Transverse colon (tissue), 4 donors: ENCODE measurements around the gene CRAT. TPM values are rescaled to one million over a fixed set of nuclear protein-coding genes. Genes with fewer than 3 reads are reported as not detected.

Experiments used
- DNase-seq: peaks from one replicate; pipeline ENCODE4 v3.0.0-alpha.2; 2019
- H3K27ac ChIP-seq, 4 donors: fragments of 200-600 bp; sonication (generic); 2 replicates each; pipeline ENCODE4 v1.5.1; 2016 to 2018; ENCODE audit warnings: inconsistent platforms in 4 of 4
- H3K27me3 ChIP-seq: fragments of 200-600 bp; sonication (generic); 2 replicates; pipeline ENCODE4 v1.5.1; 2017; ENCODE audit warnings: inconsistent platforms
- H3K36me3 ChIP-seq, 4 donors: fragments of 200-600 bp; sonication (generic); 2 replicates each; pipeline ENCODE4 v1.5.1; 2017 to 2019; ENCODE audit warnings: inconsistent platforms in 4 of 4
- H3K4me1 ChIP-seq, 4 donors: fragments of 200-600 bp; sonication (generic); 2 replicates each; pipeline ENCODE4 v1.5.1; 2017 to 2020; ENCODE audit warnings: inconsistent platforms in 4 of 4
- H3K4me3 ChIP-seq, 4 donors: fragments of 200-600 bp; sonication (generic); 1 replicate in 1 of 4; 2 replicates in 3 of 4; pipeline versions ENCODE4 v1.5.1 to v1.6.1; 2017 to 2019; ENCODE audit warnings: inconsistent platforms in 4 of 4
- H3K9me3 ChIP-seq, 2 donors: fragments of 200-600 bp; sonication (generic); 2 replicates each; pipeline ENCODE4 v1.5.1; 2017 to 2019; ENCODE audit warnings: inconsistent platforms in 2 of 2
- EP300 ChIP-seq: sonication (generic); formaldehyde crosslinking; IDR thresholded peaks from one replicate; pipeline ENCODE4 v1.6.1; 2017; ENCODE audit warnings: antibody characterized with exemption, low read depth
- POLR2A ChIP-seq: fragments of 450-650 bp; IDR thresholded peaks from one replicate; pipeline ENCODE4 v1.6.1; 2016; ENCODE audit warnings: antibody characterized with exemption, mild to moderate bottlenecking, moderate library complexity
- POLR2AphosphoS5 ChIP-seq, 3 donors: sonication (generic); formaldehyde crosslinking; IDR thresholded peaks; one replicate each; pipeline ENCODE4 v1.6.1; 2016; ENCODE audit warnings: antibody characterized with exemption in 3 of 3
- WGBS, 2 donors: methylation state at CpG; one replicate each; pipeline ENCODE4 v1.1.5; 2018; ENCODE audit warnings: low coverage in 1 of 2; 5-methylcytosine and 5-hydroxymethylcytosine counted together
- in situ Hi-C, 4 donors: fragments of 200-750 bp; cut with MboI; loops; one replicate each; pipeline versions ENCODE4 v1.15.0 to v1.15.1; 2017; ENCODE audit warnings: low sequenced_read_pairs in 3 of 4, low pct_ligation_motif_present in 1 of 4, low pct_unique_long_range_greater_than_20kb in 1 of 4
- intact Hi-C: fragments of 100-400 bp; cut with DNase I; formaldehyde crosslinking; loops from one replicate; pipeline ENCODE4 v1.15.1; 2023; ENCODE audit warnings: low total_unique reads
- total RNA-seq, 4 donors: library from RNA; depleted of rRNA; stranded (reverse); fragments of >200 nt; gene quantifications; one replicate each; pipeline ENCODE4 v1.1.0, GENCODE V29; 2016
- TF ChIP-seq, protein P1 (sequence below), 5 experiments: fragments of 200-600 bp in 3 of 5; fragments of 450-650 bp in 2 of 5; sonication (generic) in 3 of 5; IDR thresholded peaks; 1 replicate in 2 of 5; 2 replicates in 3 of 5; pipeline ENCODE4 v1.5.1; 2016 to 2017; ENCODE audit warnings: antibody characterized with exemption in 5 of 5, inconsistent platforms in 3 of 5, mild to moderate bottlenecking in 2 of 5, moderate library complexity in 1 of 5

The CRAT gene
- 100 to 1,000 TPM; 124 to 161 (median 136) TPM for total RNA-seq

DNA sequence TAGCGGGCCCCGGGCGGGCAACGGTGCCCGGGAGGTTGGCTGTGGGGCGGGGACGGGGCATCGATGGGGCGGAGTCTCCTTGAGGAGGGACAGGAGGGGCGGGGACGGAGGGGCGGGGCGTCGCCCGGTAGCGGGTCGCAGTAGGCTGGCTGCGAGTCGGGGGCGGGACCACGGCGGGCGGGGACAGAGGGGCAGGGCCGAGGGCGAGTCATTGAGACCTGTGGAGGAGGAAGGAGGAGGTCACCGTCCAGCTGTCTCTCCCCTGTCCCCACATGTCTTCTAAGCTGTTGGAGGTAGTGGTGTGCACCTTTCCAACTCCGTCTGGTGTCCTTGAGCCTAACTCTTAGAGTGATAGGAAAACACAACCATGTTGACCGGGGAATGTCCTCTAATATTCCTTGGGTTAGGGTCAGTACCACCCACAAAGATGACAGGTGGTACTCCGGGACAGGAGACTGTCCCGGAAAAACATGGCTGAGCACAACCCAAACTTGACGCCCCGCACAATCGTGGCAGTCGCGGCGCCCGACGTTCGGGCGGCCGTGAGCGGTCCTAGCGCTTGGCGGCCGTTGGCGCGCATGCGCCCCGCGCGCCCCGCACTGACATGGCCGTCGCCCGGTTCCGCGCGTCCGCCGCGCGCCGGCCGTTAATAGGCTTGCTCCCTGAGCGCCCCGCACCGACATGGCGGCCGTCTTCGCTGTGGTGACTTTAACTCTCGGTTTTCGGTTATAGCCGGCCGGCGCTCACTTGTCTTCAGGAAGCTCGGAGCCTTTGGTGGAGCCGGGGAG is at the start of gene CRAT, which contains the start of gene PTPA:
TSS of gene CRAT (minus strand) at position 54 of the 788 bp plus-strand sequence. CDS start 284 bp downstream, outside the sequence.
TSS of gene PTPA (plus strand) at position 676 of the 788 bp plus-strand sequence. CDS start 186 bp downstream, outside the sequence.
- no peaks in the 10 kb centered on the region for H3K27me3 ChIP-seq
- H3K36me3 ChIP-seq, result peaks cover 0 to 6% (median 0%) of the 10 kb centered on the region in 4 donors
- in situ Hi-C loops, result no loop called here
- peak within 1 kb of the TSS; percentile 86 to 96 (median 88) for H3K4me3 ChIP-seq
- peaks cover 18 to 57% (median 41%) of the 10 kb centered on the region in 4 donors for H3K4me1 ChIP-seq
- H3K27ac ChIP-seq, result peak within 1 kb of the TSS; percentile 96 to 99 (median 96)
- TF ChIP-seq POLR2AphosphoS5 (IDR thresholded peaks at IDR 0.05) (peak; percentile 98 to 99 (median 98)), POLR2A (peak; percentile 97), EP300 (no peak)
- intact Hi-C loops, result no loop called here
- no peaks in the 10 kb centered on the region for H3K9me3 ChIP-seq
- 3% methylated on average over 50 of the region's 77 CpGs; no CpG with 5 or more reads in 1 of the 2 donors for WGBS, 2 donors
- peak; percentile 99 for DNase-seq

DNA sequence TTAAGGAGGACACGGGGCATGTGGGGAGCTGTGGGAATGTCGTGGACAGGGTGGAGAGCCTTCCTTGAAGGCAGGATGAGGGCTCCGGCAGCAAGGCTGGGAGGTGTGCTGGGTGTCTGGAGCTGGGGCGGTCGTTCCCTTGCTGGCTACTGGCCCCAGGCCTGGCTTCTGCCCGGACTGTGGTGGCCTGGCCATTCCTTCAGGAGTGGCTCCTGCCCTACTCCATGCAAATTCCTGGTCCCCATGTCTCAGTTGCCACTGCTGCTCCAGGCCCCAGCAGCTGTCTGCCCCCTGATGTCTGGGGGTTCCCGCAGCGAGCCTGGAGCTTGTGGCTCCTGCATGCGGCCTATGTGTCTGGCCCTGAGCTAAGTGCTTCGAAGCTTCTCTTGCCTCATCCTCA is 45.6 kb upstream of the CRAT start:
- H3K4me3 ChIP-seq, result no peak overlapping the region
- no peaks in the 10 kb centered on the region for H3K4me1 ChIP-seq
- in situ Hi-C loops, result no loop called here
- TF ChIP-seq EP300 (no peak), POLR2A (no peak), POLR2AphosphoS5 (IDR thresholded peaks at IDR 0.05) (no peak)
- TF ChIP-seq, protein P1, sequence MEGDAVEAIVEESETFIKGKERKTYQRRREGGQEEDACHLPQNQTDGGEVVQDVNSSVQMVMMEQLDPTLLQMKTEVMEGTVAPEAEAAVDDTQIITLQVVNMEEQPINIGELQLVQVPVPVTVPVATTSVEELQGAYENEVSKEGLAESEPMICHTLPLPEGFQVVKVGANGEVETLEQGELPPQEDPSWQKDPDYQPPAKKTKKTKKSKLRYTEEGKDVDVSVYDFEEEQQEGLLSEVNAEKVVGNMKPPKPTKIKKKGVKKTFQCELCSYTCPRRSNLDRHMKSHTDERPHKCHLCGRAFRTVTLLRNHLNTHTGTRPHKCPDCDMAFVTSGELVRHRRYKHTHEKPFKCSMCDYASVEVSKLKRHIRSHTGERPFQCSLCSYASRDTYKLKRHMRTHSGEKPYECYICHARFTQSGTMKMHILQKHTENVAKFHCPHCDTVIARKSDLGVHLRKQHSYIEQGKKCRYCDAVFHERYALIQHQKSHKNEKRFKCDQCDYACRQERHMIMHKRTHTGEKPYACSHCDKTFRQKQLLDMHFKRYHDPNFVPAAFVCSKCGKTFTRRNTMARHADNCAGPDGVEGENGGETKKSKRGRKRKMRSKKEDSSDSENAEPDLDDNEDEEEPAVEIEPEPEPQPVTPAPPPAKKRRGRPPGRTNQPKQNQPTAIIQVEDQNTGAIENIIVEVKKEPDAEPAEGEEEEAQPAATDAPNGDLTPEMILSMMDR (IDR thresholded peaks at IDR 0.05), result no peak
- H3K27me3 ChIP-seq, result no peaks in the 10 kb centered on the region
- H3K36me3 ChIP-seq, result no peaks in the 10 kb centered on the region
- intact Hi-C loops, result no loop called here
- 97% methylated on average over 10 of the region's 10 CpGs; no CpG with 5 or more reads in 1 of the 2 donors for WGBS, 2 donors
- DNase-seq, result no peak
- no peak overlapping the region for H3K27ac ChIP-seq
- H3K9me3 ChIP-seq, result no peaks in the 10 kb centered on the region

DNA sequence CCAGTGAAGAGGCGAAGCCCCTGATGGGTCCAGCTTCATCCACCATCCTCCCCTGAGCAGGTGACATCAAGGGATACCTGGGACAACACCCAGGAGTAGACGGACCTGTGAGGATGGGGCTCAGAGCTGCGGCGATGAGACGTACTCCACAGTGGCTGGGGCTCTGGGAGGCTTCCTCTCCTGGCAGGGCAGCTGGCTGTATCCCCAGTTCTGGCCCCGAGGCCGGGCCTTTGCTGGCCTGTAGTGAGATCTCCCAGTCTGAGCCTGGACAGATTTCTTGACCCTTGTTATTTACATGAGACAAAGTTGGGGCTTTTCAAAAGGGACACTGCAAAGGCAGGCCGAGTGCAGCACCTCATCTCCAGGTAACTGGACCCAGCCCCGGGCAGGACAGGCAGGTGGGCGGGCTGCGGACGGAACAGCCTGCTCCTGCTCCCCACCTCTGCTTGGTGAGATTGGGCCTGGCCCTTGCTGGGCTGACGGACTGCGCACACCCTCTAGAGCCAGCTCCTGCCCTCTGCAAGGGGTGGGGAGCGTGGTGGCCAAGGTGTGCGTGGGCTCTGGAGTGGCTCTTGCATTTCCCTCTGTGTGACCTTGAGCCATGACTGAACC is 44.4 kb upstream of the CRAT start:
- in situ Hi-C loops, result no loop called here
- Histone ChIP-seq H3K9me3 (no peaks in the 10 kb centered on the region), H3K27me3 (no peaks in the 10 kb centered on the region), H3K36me3 (no peaks in the 10 kb centered on the region), H3K4me1 (no peaks in the 10 kb centered on the region), H3K27ac (no peak overlapping the region), H3K4me3 (no peak overlapping the region)
- WGBS, 2 donors, result 91% methylated on average over 16 of the region's 16 CpGs; no CpG with 5 or more reads in 1 of the 2 donors
- intact Hi-C loops, result no loop called here
- DNase-seq, result no peak
- TF ChIP-seq, protein P1 (IDR thresholded peaks at IDR 0.05), result no peak
- no peak for TF ChIP-seq POLR2AphosphoS5 (IDR thresholded peaks at IDR 0.05)
- TF ChIP-seq POLR2A, result no peak
- no peak for TF ChIP-seq EP300

DNA sequence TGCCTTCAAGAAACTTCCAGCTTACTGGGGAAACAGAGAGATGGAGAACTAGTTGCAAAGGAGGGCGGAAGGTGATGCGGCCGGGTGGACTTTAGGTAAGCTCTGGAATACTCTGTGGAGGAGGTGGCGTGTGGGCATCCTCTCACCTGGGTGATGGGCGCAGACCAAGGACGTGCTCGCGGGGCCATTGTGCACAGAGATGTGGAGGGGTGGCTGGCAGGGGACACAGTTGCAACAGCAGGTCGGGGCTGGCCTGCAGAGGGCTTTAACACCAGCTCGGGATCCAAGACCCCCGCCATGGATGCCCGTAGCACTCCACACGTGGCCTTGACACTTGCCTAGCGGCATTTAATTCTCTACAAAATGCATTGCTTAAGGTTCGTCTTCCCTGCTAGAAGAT is 40.9 kb upstream of the CRAT start:
- no peaks in the 10 kb centered on the region for H3K9me3 ChIP-seq
- H3K4me1 ChIP-seq, result peaks cover under 1 to 16% (median 9%) of the 10 kb centered on the region in 4 donors
- in situ Hi-C loops, result no loop called here
- no peaks in the 10 kb centered on the region for H3K27me3 ChIP-seq
- no peak for DNase-seq
- intact Hi-C loops, result no loop called here
- TF ChIP-seq, protein P1 (IDR thresholded peaks at IDR 0.05), result no peak
- no peak for TF ChIP-seq EP300
- no peak for TF ChIP-seq POLR2AphosphoS5 (IDR thresholded peaks at IDR 0.05)
- H3K4me3 ChIP-seq, result no peak overlapping the region
- H3K36me3 ChIP-seq, result peaks cover 0 to 3% (median 0%) of the 10 kb centered on the region in 4 donors
- no peak overlapping the region for H3K27ac ChIP-seq
- 86 to 92% methylated on average over 9 to 15 of the region's 15 CpGs for WGBS, 2 donors
